ENCODE results near the gene POLR3K. TPM values are rescaled to one million over a fixed set of nuclear protein-coding genes. Genes with fewer than 3 reads are reported as not detected.
"Not testable (repeated sequence)": the region's sequence is repeated elsewhere in the genome, so short reads cannot be mapped to it uniquely, and the experiment has no call there.

POLR3K gene
- total RNA-seq, 1 experiment from 2014 or later, result 30.2 TPM

- no peak overlapping the region for H3K9ac ChIP-seq (ENCODE audit: low read length)
- no peaks in the 10 kb centered on the region for H3F3A ChIP-seq (ENCODE audit: low read length, unreplicated experiment)
- H3K27me3 ChIP-seq (ENCODE audit: low read length), result no peaks in the 10 kb centered on the region
- H3K4me1 ChIP-seq (ENCODE audit: insufficient read depth, low read length), result peaks cover 5% of the 10 kb centered on the region; the same call in 1 of the 2 replicates
- ATAC-seq (no peak), DNase-seq (no peak)
- no peak overlapping the region for H3K4me2 ChIP-seq (ENCODE audit: low read length)
- H4K20me1 ChIP-seq (ENCODE audit: low read length), result no peaks in the 10 kb centered on the region
- no peak overlapping the region for H3K27ac ChIP-seq (ENCODE audit: low read length)
- no peaks in the 10 kb centered on the region for H3K36me3 ChIP-seq (ENCODE audit: low read depth, low read length)
- BruUV-seq (replicated peaks), result no TSS peak
- intact Hi-C loops (cut with micrococcal nuclease), result no loop called here
- H3K4me3 ChIP-seq (ENCODE audit: low read length), result no peak overlapping the region
- no peak for TF ChIP-seq CTCF (conservative IDR thresholded peaks at IDR 0.05; ENCODE audit: low read depth, low read length)
- TF ChIP-seq EZH2 (IDR thresholded peaks at IDR 0.05; ENCODE audit: low read length, unreplicated experiment), result no peak
- TF ChIP-seq EZH2phosphoT487 (IDR thresholded peaks at IDR 0.05; ENCODE audit: borderline replicate concordance, low read length), result no peak
- ChIA-PET CTCF (no interaction called here), POLR2A (ENCODE audit: unreplicated experiment) (no interaction called here)
- H3K79me2 ChIP-seq (ENCODE audit: low read length), result no peaks in the 10 kb centered on the region
- no peaks in the 10 kb centered on the region for H3K9me3 ChIP-seq (ENCODE audit: low read length)
- no peaks in the 10 kb centered on the region for H3K9me2 ChIP-seq (replicated peaks; ENCODE audit: low read length)
- no peak overlapping the region for H2AFZ ChIP-seq (ENCODE audit: low read length)
These were observed 18.3 kb downstream of the POLR3K start for GRCh38 chr16:35011-35677.

DNA sequence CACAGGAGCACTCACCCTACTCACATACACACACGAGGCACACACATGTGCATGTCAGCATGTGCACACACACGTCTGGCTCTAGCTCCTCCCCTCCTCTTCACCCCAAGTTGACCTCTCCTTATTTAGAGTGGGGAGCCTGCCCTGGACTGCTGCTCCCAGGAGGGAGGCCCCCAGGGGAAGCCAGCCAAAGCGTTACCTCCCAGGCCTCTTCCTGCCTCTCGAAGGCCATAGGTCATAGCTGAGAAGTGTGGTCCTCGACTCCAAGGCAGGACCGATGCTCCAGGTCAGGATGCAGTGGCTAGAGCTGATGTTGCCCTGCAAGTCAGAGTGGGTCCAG, 18.8 kb downstream of the POLR3K start:
- POLR2A ChIA-PET (ENCODE audit: unreplicated experiment), result no interaction called here
- ATAC-seq (no peak), DNase-seq (no peak)
- no peak overlapping the region for H3K4me2 ChIP-seq (ENCODE audit: low read length)
- no peaks in the 10 kb centered on the region for H3K9me2 ChIP-seq (replicated peaks; ENCODE audit: low read length)
- no peak overlapping the region for H3K4me3 ChIP-seq (ENCODE audit: low read length)
- no peak overlapping the region for H3K9ac ChIP-seq (ENCODE audit: low read length)
- no peak overlapping the region for H2AFZ ChIP-seq (ENCODE audit: low read length)
- H3K27me3 ChIP-seq (ENCODE audit: low read length), result no peaks in the 10 kb centered on the region
- H3F3A ChIP-seq (ENCODE audit: low read length, unreplicated experiment), result no peaks in the 10 kb centered on the region
- BruUV-seq (replicated peaks), result no TSS peak
- CTCF ChIA-PET, result no interaction called here
- H3K36me3 ChIP-seq (ENCODE audit: low read depth, low read length), result no peaks in the 10 kb centered on the region
- no peaks in the 10 kb centered on the region for H3K9me3 ChIP-seq (ENCODE audit: low read length)
- H3K79me2 ChIP-seq (ENCODE audit: low read length), result no peaks in the 10 kb centered on the region
- no peak overlapping the region for H3K27ac ChIP-seq (ENCODE audit: low read length)
- peaks cover 5% of the 10 kb centered on the region; the same call in 1 of the 2 replicates for H3K4me1 ChIP-seq (ENCODE audit: insufficient read depth, low read length)
- no peaks in the 10 kb centered on the region for H4K20me1 ChIP-seq (ENCODE audit: low read length)
- intact Hi-C loops (cut with micrococcal nuclease), result no loop called here
- no peak for TF ChIP-seq EZH2phosphoT487 (IDR thresholded peaks at IDR 0.05; ENCODE audit: borderline replicate concordance, low read length)
- TF ChIP-seq CTCF (conservative IDR thresholded peaks at IDR 0.05; ENCODE audit: low read depth, low read length), result no peak
- no peak for TF ChIP-seq EZH2 (IDR thresholded peaks at IDR 0.05; ENCODE audit: low read length, unreplicated experiment)

- Histone ChIP-seq H3K27me3 (ENCODE audit: low read length) (no peaks in the 10 kb centered on the region), H2AFZ (ENCODE audit: low read length) (no peak overlapping the region), H3K27ac (ENCODE audit: low read length) (no peak overlapping the region), H3K36me3 (ENCODE audit: low read depth, low read length) (no peaks in the 10 kb centered on the region), H3K9me3 (ENCODE audit: low read length) (no peaks in the 10 kb centered on the region), H3K9me2 (replicated peaks; ENCODE audit: low read length) (no peaks in the 10 kb centered on the region), H3K79me2 (ENCODE audit: low read length) (no peaks in the 10 kb centered on the region), H3K4me3 (ENCODE audit: low read length) (no peak overlapping the region), H3K4me1 (ENCODE audit: insufficient read depth, low read length) (peaks cover 2% of the 10 kb centered on the region; the same call in 1 of the 2 replicates), H3K9ac (ENCODE audit: low read length) (no peak overlapping the region), H4K20me1 (ENCODE audit: low read length) (no peaks in the 10 kb centered on the region), H3K4me2 (ENCODE audit: low read length) (no peak overlapping the region), H3F3A (ENCODE audit: low read length, unreplicated experiment) (no peaks in the 10 kb centered on the region)
- POLR2A ChIA-PET (ENCODE audit: unreplicated experiment), result no interaction called here
- intact Hi-C loops (cut with micrococcal nuclease), result no loop called here
- no TSS peak for BruUV-seq (replicated peaks)
- DNase-seq (no peak), ATAC-seq (no peak)
- CTCF ChIA-PET, result no interaction called here
- TF ChIP-seq EZH2phosphoT487 (IDR thresholded peaks at IDR 0.05; ENCODE audit: borderline replicate concordance, low read length) (no peak), EZH2 (IDR thresholded peaks at IDR 0.05; ENCODE audit: low read length, unreplicated experiment) (no peak), CTCF (conservative IDR thresholded peaks at IDR 0.05; ENCODE audit: low read depth, low read length) (no peak)
These were observed 19.3 kb downstream of the POLR3K start for GRCh38 chr16:33877-34647.

DNA sequence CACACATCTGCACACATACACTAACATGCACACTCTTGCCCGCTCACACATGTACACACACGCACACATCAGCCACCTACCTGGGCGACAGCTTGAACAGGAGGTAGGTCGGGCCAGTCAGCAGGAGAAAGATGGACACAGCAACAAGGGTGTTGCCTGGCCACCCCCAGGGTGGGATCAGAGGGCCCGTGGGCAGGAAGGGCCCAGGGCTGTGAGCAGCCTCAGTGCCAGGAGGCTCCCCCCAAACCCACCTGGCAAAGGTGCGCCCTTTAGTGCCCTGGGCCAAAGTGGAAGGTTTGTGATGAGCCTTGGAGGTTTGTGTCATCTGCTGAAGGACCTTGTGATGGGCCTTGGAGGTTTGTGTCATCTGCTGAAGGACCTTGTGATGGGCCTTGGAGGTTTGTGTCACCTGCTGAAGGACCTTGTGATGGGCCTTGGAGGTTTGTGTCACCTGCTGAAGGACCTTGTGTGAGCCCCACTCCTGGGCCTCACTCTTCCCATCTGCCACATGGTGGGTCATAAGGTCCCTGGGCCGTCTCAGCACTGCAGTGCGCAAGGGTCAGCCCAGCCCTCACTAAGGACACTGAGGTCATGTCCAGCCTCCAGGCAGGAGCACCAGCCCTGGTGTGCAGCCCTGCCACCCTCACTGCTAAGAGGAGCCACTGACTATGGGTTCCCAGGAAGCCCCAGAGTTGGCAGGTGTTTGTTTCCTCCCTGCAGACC, 20.1 kb downstream of the POLR3K start:
- H3K9ac ChIP-seq (ENCODE audit: low read length); ATAC-seq; CTCF ChIA-PET; H3K79me2 ChIP-seq (ENCODE audit: low read length); H3K4me1 ChIP-seq (ENCODE audit: insufficient read depth, low read length); BruUV-seq (replicated peaks); DNase-seq; H3K9me3 ChIP-seq (ENCODE audit: low read length); H3K36me3 ChIP-seq (ENCODE audit: low read depth, low read length); H3K27ac ChIP-seq (ENCODE audit: low read length); H3K9me2 ChIP-seq (replicated peaks; ENCODE audit: low read length); H3K4me3 ChIP-seq (ENCODE audit: low read length); H3F3A ChIP-seq (ENCODE audit: low read length, unreplicated experiment); intact Hi-C loops (cut with micrococcal nuclease); H3K27me3 ChIP-seq (ENCODE audit: low read length); POLR2A ChIA-PET (ENCODE audit: unreplicated experiment); H4K20me1 ChIP-seq (ENCODE audit: low read length); H3K4me2 ChIP-seq (ENCODE audit: low read length); H2AFZ ChIP-seq (ENCODE audit: low read length): not testable (repeated sequence)

Data from PC-3 (cell line).